HG02973 (cell line): Measurements from ENCODE around the gene FPGS.

ENCODE experiments used
- ATAC-seq: cut with Tn5 transposase; IDR thresholded peaks from one replicate; pipeline ENCODE4 v1.9.1; 2021; ENCODE audit warnings: moderate library complexity; ENCODE audit not compliant: unreplicated experiment

FPGS gene

GRCh38 chr9:127809540-127810377 lies 7.1 kb downstream of the FPGS start:
- no peak for ATAC-seq

GRCh38 chr9:127810378-127811187 lies 7.9 kb downstream of the FPGS start:
- ATAC-seq = no peak

- no peak for ATAC-seq
Measured at GRCh38 chr9:127812011-127812410, 9.3 kb downstream of the FPGS start.

- ATAC-seq = no peak
Measured at GRCh38 chr9:127812936-127813675, 10.4 kb downstream of the FPGS start.

- no peak for ATAC-seq
Measured at GRCh38 chr9:127813686-127814226, 11.1 kb downstream of the FPGS start.

- no peak for ATAC-seq
Measured at GRCh38 chr9:127814619-127815511, 12.2 kb downstream of the FPGS start.

GRCh38 chr9:127815512-127816361 lies 13.1 kb downstream of the FPGS start:
- ATAC-seq = no peak

- ATAC-seq = no peak
Measured at GRCh38 chr9:127816362-127816725, 13.7 kb downstream of the FPGS start.

GRCh38 chr9:127816728-127817127 lies 14.0 kb downstream of the FPGS start:
- no peak for ATAC-seq

GRCh38 chr9:127817881-127818434 lies 15.3 kb downstream of the FPGS start:
- ATAC-seq = no peak

GRCh38 chr9:127818574-127818973 lies 15.9 kb downstream of the FPGS start:
- no peak for ATAC-seq

- ATAC-seq = no peak
Measured at GRCh38 chr9:127822108-127822507, 19.4 kb downstream of the FPGS start.

- no peak for ATAC-seq
Measured at GRCh38 chr9:127825319-127826051, 22.8 kb downstream of the FPGS start.

- no peak for ATAC-seq
Measured at GRCh38 chr9:127826253-127826913, 23.7 kb downstream of the FPGS start.

- no peak for ATAC-seq
Measured at GRCh38 chr9:127828262-127829031, 25.8 kb downstream of the FPGS start.

- ATAC-seq = no peak
Measured at GRCh38 chr9:127829205-127829906, 26.7 kb downstream of the FPGS start.
